Erythroblast (primary cell): Measurements from ENCODE around the gene SLC16A2.

ENCODE experiments used
- GATA1 ChIP-seq: IDR thresholded peaks from 2 replicates; pipeline ENCODE4 v1.6.1; 2011; ENCODE audit warnings: low read depth, mild to moderate bottlenecking, control low read depth, low read length, moderate library complexity
- POLR2A ChIP-seq: IDR thresholded peaks from 2 replicates; pipeline ENCODE4 v1.6.1; 2011; ENCODE audit warnings: mild to moderate bottlenecking, low read length

DNA sequence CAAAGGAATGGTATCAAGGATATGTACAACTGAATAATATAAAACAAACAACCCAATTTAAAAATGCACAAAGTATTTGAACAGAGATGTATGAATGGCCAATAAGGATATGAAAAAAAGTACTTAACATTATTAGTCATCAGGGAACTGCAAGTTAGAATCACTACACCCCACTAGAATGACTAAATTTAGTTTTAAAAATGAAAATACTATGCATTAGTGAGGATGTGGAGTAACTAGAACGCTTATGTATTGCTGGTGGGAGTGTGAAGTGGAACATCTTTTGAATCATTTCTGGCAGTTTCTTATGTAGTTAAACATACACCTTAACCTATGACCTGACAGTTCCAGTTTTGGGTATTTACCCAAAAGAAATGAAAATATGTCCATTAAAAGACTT, 13.0 kb upstream of the SLC16A2 start:
- TF ChIP-seq POLR2A (no peak), GATA1 (no peak)
